Transverse colon (tissue), 4 donors: ENCODE data around the gene SLC2A13. TPM values are rescaled to one million over a fixed set of nuclear protein-coding genes. Genes with fewer than 3 reads are reported as not detected.

Experiments
- DNase-seq: peaks from one replicate; pipeline ENCODE4 v3.0.0-alpha.2; 2019
- H3K27ac ChIP-seq, 4 donors: fragments of 200-600 bp; sonication (generic); 2 replicates each; pipeline ENCODE4 v1.5.1; 2016 to 2018; ENCODE audit warnings: inconsistent platforms in 4 of 4
- H3K27me3 ChIP-seq: fragments of 200-600 bp; sonication (generic); 2 replicates; pipeline ENCODE4 v1.5.1; 2017; ENCODE audit warnings: inconsistent platforms
- H3K36me3 ChIP-seq, 4 donors: fragments of 200-600 bp; sonication (generic); 2 replicates each; pipeline ENCODE4 v1.5.1; 2017 to 2019; ENCODE audit warnings: inconsistent platforms in 4 of 4
- H3K4me1 ChIP-seq, 4 donors: fragments of 200-600 bp; sonication (generic); 2 replicates each; pipeline ENCODE4 v1.5.1; 2017 to 2020; ENCODE audit warnings: inconsistent platforms in 4 of 4
- H3K4me3 ChIP-seq, 4 donors: fragments of 200-600 bp; sonication (generic); 1 replicate in 1 of 4; 2 replicates in 3 of 4; pipeline versions ENCODE4 v1.5.1 to v1.6.1; 2017 to 2019; ENCODE audit warnings: inconsistent platforms in 4 of 4
- H3K9me3 ChIP-seq, 2 donors: fragments of 200-600 bp; sonication (generic); 2 replicates each; pipeline ENCODE4 v1.5.1; 2017 to 2019; ENCODE audit warnings: inconsistent platforms in 2 of 2
- EP300 ChIP-seq: sonication (generic); formaldehyde crosslinking; IDR thresholded peaks from one replicate; pipeline ENCODE4 v1.6.1; 2017; ENCODE audit warnings: antibody characterized with exemption, low read depth
- POLR2A ChIP-seq: fragments of 450-650 bp; IDR thresholded peaks from one replicate; pipeline ENCODE4 v1.6.1; 2016; ENCODE audit warnings: antibody characterized with exemption, mild to moderate bottlenecking, moderate library complexity
- POLR2AphosphoS5 ChIP-seq, 3 donors: sonication (generic); formaldehyde crosslinking; IDR thresholded peaks; one replicate each; pipeline ENCODE4 v1.6.1; 2016; ENCODE audit warnings: antibody characterized with exemption in 3 of 3
- WGBS, 2 donors: methylation state at CpG; one replicate each; pipeline ENCODE4 v1.1.5; 2018; ENCODE audit warnings: low coverage in 1 of 2; 5-methylcytosine and 5-hydroxymethylcytosine counted together
- in situ Hi-C, 4 donors: fragments of 200-750 bp; cut with MboI; loops; one replicate each; pipeline versions ENCODE4 v1.15.0 to v1.15.1; 2017; ENCODE audit warnings: low sequenced_read_pairs in 3 of 4, low pct_ligation_motif_present in 1 of 4, low pct_unique_long_range_greater_than_20kb in 1 of 4
- intact Hi-C: fragments of 100-400 bp; cut with DNase I; formaldehyde crosslinking; loops from one replicate; pipeline ENCODE4 v1.15.1; 2023; ENCODE audit warnings: low total_unique reads
- total RNA-seq, 4 donors: library from RNA; depleted of rRNA; stranded (reverse); fragments of >200 nt; gene quantifications; one replicate each; pipeline ENCODE4 v1.1.0, GENCODE V29; 2016
- TF ChIP-seq, protein P1 (sequence below), 5 experiments: fragments of 200-600 bp in 3 of 5; fragments of 450-650 bp in 2 of 5; sonication (generic) in 3 of 5; IDR thresholded peaks; 1 replicate in 2 of 5; 2 replicates in 3 of 5; pipeline ENCODE4 v1.5.1; 2016 to 2017; ENCODE audit warnings: antibody characterized with exemption in 5 of 5, inconsistent platforms in 3 of 5, mild to moderate bottlenecking in 2 of 5, moderate library complexity in 1 of 5

SLC2A13 gene
- total RNA-seq, 4 donors from 2014 or later, result 31.8 to 70.7 (median 46.8) TPM

GRCh38 chr12:39830171-39830570 is 275.7 kb downstream of the SLC2A13 start:
- Histone ChIP-seq H3K27ac (no peak overlapping the region), H3K9me3 (no peaks in the 10 kb centered on the region), H3K4me3 (no peak overlapping the region), H3K27me3 (no peaks in the 10 kb centered on the region), H3K4me1 (peaks cover 0 to 15% (median 3%) of the 10 kb centered on the region in 4 donors), H3K36me3 (no peaks in the 10 kb centered on the region)
- in situ Hi-C loops, result no loop called here
- no peak for DNase-seq
- intact Hi-C loops, result no loop called here
- 88 to 98% methylated on average over 2 to 4 of the region's 4 CpGs for WGBS, 2 donors
- TF ChIP-seq, protein P1, sequence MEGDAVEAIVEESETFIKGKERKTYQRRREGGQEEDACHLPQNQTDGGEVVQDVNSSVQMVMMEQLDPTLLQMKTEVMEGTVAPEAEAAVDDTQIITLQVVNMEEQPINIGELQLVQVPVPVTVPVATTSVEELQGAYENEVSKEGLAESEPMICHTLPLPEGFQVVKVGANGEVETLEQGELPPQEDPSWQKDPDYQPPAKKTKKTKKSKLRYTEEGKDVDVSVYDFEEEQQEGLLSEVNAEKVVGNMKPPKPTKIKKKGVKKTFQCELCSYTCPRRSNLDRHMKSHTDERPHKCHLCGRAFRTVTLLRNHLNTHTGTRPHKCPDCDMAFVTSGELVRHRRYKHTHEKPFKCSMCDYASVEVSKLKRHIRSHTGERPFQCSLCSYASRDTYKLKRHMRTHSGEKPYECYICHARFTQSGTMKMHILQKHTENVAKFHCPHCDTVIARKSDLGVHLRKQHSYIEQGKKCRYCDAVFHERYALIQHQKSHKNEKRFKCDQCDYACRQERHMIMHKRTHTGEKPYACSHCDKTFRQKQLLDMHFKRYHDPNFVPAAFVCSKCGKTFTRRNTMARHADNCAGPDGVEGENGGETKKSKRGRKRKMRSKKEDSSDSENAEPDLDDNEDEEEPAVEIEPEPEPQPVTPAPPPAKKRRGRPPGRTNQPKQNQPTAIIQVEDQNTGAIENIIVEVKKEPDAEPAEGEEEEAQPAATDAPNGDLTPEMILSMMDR (IDR thresholded peaks at IDR 0.05), result no peak
- no peak for TF ChIP-seq EP300
- TF ChIP-seq POLR2A, result no peak
- no peak for TF ChIP-seq POLR2AphosphoS5 (IDR thresholded peaks at IDR 0.05)

GRCh38 chr12:39824505-39825212 is 281.2 kb downstream of the SLC2A13 start:
- intact Hi-C loops (no loop called here), in situ Hi-C loops (no loop called here)
- WGBS, 2 donors, result 68 to 83% methylated on average over 2 to 3 of the region's 3 CpGs
- Histone ChIP-seq H3K4me1 (no peaks in the 10 kb centered on the region), H3K27ac (no peak overlapping the region), H3K36me3 (no peaks in the 10 kb centered on the region), H3K4me3 (no peak overlapping the region), H3K9me3 (no peaks in the 10 kb centered on the region), H3K27me3 (no peaks in the 10 kb centered on the region)
- DNase-seq, result no peak
- TF ChIP-seq, protein P1 (IDR thresholded peaks at IDR 0.05), result no peak
- TF ChIP-seq EP300 (no peak), POLR2AphosphoS5 (IDR thresholded peaks at IDR 0.05) (no peak), POLR2A (no peak)

DNA sequence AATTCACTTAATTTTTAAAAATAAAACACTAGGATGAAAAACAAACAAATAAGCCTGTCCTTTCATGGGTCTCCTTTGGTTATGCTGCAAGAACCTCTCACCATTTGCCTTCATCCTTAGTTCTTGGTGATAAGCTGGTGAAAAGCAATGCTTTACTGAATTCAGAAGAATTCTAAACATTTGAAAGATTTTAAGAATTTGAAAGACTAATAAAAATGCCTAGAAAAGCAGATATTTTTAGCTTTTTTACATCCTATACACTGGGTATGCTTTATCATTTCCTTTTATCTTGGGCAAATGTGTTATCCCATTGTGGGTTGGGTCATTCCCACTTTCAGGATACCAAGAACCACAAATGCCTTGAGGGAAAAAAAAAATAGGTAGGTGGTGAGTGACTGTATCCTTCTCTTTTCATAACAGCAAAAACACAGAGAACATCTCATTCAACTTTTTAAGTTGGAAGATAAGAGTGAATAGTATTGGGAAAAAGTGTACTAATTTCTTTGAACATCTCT is 289.2 kb downstream of the SLC2A13 start:
- DNase-seq, result no peak
- Histone ChIP-seq H3K36me3 (no peaks in the 10 kb centered on the region), H3K4me1 (no peaks in the 10 kb centered on the region), H3K9me3 (no peaks in the 10 kb centered on the region), H3K27me3 (no peaks in the 10 kb centered on the region), H3K27ac (no peak overlapping the region), H3K4me3 (no peak overlapping the region)
- in situ Hi-C loops, result no loop called here
- TF ChIP-seq EP300 (no peak), POLR2AphosphoS5 (IDR thresholded peaks at IDR 0.05) (no peak)
- TF ChIP-seq, protein P1 (IDR thresholded peaks at IDR 0.05), result no peak
- intact Hi-C loops, result no loop called here

DNA sequence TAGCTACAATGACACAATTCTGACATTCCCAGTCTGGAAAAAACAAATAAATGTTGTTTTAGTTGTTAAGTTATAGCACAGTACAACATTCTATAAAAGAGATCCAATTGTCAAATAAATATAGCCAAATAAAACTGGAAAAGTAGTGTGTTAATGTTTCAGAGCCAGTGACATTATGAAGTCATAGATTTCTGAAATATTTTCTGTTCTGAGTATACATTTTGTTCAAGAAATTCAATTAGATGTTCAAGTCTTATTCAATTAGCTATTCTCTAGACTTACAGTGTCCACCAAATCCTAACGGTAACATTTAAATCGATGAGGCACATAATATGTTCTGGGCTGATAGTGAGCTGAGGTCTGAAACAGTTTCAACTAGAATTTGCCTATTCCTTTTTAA is 290.1 kb downstream of the SLC2A13 start:
- no peak overlapping the region for H3K4me3 ChIP-seq
- intact Hi-C loops (no loop called here), in situ Hi-C loops (no loop called here)
- no peak overlapping the region for H3K27ac ChIP-seq
- TF ChIP-seq POLR2AphosphoS5 (IDR thresholded peaks at IDR 0.05), result no peak
- TF ChIP-seq, protein P1 (IDR thresholded peaks at IDR 0.05), result no peak
- TF ChIP-seq POLR2A, result no peak
- TF ChIP-seq EP300, result no peak
- no peak for DNase-seq
- no peaks in the 10 kb centered on the region for H3K4me1 ChIP-seq
- 93 to 100% methylated on average over 2 of the region's 2 CpGs for WGBS, 2 donors
- peaks cover 4 to 5% of the 10 kb centered on the region in 2 donors for H3K9me3 ChIP-seq
- H3K27me3 ChIP-seq, result no peaks in the 10 kb centered on the region
- peaks cover 0 to 1% (median 0%) of the 10 kb centered on the region in 4 donors for H3K36me3 ChIP-seq
